GM12801 (cell line): ENCODE results near the gene ZYG11B.

ENCODE experiments used
- CTCF ChIP-seq: IDR thresholded peaks from one replicate; pipeline ENCODE4 v1.5.1; 2011; ENCODE audit warnings: control low read depth; ENCODE audit not compliant: insufficient read length; ENCODE audit errors: extremely low read depth

Gene ZYG11B

GRCh38 chr1:52739699-52740467 is 13.6 kb downstream of the ZYG11B start:
- TF ChIP-seq CTCF: no peak

GRCh38 chr1:52741259-52741658 is 15.0 kb downstream of the ZYG11B start:
- no peak for TF ChIP-seq CTCF

- no peak for TF ChIP-seq CTCF
Observed at GRCh38 chr1:52746189-52746588, 19.9 kb downstream of the ZYG11B start.

- TF ChIP-seq CTCF: no peak
Observed at GRCh38 chr1:52747450-52747849, 21.2 kb downstream of the ZYG11B start.

GRCh38 chr1:52748119-52748518 is 21.9 kb downstream of the ZYG11B start:
- TF ChIP-seq CTCF: no peak

- no peak for TF ChIP-seq CTCF
Observed at GRCh38 chr1:52751589-52752483, 25.6 kb downstream of the ZYG11B start.

GRCh38 chr1:52752484-52752826 is 26.2 kb downstream of the ZYG11B start:
- TF ChIP-seq CTCF: no peak
